ENCODE results near the gene SLC9A5.

DNA sequence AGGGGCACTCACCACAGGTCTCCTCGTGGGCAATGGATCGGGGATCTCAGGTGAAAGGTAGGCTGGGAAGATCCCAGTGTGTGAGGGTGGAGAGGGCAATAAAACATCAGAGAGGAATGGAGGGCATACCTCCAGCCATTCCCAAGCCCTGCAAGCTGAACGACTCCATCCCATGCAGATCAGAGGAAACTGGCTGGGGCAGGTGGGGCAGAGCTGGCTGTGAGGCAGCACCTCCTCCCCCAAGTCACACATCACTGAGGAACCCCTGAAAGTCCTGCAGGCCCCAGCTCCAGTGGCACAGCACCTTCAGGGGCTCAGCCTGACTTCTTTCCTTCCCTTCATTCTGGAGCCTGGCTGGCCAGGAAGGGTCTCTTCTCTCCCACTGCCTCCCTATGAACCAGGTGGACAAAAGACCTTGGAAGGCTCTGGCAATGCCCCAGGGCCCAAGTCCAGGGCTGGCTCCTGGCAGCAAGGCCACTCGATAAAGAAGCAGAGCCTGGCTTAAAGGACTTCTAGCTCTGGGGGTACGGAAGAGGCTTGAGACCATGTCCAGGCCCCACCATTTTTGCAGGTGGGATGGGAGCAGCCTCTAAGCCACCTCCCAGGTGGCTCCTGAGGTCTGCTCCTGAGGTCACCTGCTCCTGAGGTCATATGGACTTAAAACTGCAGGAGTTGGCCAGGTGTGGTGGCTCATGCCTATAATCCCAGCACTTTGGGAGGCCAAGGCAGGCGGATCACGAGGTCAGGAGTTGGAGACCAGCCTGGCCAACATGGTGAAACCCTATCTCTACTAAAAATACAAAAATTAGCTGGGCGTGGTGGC is 35.4 kb upstream of the SLC9A5 start:
- no peak for TF ChIP-seq CTCF (IDR thresholded peaks at IDR 0.05; ENCODE audit: low read length)
- no peak for TF ChIP-seq EZH2 (IDR thresholded peaks at IDR 0.05; ENCODE audit: borderline replicate concordance, low read length)
